ENCODE results near the gene LDLR.
"Not testable (repeated sequence)": the region's sequence is repeated elsewhere in the genome, so short reads cannot be mapped to it uniquely, and the experiment has no call there.

The LDLR gene

DNA sequence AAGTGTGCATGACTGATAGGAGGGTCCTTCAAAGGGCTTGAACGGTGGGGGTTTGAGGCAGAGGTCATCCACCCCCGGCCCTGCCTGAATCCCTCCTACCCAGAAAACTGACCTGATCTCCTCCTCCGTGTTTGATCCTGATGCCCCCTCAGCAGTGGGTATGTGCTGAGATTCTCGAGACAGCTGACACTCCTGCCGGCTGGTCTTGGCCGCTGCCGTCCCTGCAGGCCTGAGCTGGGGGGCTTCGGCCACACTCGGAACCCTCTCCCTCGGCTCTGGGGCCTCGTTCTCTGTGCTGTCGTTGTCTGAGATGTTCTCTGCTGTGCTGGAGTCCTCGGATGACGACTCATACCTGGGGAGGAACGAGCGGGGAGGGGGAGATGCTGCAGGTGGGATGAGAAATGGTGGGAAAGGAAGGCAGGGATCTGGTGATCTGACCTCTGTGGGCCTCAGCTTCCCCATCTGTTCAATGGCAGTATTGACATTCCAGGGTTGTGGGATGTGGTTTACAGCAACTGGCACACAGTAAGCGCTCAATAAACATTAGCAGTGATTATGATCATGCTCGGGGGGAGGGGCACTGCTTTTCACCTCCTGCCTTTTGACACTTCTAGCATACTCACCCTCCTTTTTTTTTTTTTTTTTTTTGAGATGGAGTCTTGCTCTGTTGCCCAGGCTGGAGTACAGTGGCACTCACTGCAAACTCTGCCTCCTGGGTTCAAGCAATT lies 87.4 kb downstream of the LDLR start:
- no peak for DNase-seq

DNA sequence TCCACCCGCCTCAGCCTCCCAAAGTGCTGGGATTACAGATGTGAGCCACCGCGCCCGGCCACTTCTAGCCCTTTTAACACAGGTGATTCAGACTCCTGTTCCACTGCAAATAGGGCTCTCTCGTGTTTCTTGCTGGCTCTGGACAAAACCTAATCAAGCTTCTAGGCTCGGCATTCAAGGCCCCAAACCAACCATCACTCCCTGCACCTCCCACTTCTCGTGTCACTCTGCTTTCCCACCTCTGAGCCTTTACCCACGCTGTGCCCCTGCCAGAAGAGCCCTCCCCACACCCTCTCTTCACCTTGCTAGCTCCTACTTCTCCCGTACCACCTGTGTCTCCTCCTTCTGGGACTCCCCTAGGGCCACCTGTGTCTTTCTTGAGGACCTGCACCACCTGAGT lies 88.3 kb downstream of the LDLR start:
- no peak for DNase-seq

DNA sequence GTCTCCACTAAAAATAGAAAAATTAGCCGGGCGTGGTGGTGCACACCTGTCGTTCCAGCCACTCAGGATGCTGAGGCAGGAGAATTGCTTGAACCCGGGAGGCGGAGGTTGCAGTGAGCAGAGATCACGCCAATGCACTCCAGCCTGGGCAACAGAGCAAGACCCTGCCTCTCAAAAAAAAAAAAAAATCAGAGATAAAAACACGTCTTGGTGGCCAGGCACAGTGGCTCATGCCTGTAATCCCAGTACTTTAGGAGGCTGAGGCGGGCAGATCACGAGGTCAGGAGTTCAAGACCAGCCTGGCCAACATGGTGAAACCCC lies 89.8 kb downstream of the LDLR start:
- not testable (repeated sequence) for DNase-seq

DNA sequence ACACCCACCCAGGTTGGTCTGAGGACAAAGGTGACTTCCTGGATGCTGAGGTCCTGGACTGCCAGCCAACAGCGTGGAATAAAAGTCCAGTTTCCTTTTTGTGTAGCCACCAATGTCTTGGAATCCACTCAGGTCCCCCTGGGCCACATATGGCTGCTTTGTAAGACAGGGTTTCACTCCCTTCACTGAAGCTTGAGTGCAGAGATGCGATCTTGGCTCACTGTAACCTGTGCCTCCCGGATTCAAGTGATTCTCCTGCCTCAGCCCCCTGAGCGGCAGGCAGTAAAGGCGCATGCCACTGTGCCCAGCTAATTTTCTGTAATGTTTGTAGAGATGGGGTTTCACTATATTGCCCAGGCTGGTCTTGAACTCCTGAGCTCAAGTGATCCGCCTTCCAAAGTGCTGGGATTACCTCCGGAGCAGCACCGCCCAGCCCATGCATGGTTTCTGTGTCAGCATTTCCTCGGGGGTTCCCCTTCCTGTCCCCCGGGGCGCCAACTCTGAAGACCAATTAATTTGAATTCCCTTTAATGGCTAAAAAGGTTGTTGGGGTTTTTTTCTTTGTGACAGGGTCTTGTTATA lies 90.5 kb downstream of the LDLR start:
- no peak for DNase-seq

DNA sequence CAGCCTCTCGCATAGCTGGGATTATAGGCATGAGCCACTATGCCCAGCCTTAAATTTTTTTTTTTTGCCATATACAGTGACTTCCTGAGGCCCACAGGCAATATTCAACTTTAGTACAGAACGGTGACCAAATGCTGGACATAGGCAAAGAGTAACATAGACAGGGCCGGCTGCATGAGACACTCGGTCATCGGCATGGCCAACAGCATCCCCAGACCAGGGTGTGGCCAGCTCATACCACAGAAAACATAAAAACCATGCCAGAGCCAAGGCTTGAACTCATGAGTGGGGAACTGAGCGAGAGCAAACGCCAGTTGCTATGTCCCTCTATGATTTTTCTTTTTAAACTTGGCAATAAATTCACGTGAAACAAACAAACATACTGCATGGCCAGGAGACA lies 91.1 kb downstream of the LDLR start:
- DNase-seq, result no peak

DNA sequence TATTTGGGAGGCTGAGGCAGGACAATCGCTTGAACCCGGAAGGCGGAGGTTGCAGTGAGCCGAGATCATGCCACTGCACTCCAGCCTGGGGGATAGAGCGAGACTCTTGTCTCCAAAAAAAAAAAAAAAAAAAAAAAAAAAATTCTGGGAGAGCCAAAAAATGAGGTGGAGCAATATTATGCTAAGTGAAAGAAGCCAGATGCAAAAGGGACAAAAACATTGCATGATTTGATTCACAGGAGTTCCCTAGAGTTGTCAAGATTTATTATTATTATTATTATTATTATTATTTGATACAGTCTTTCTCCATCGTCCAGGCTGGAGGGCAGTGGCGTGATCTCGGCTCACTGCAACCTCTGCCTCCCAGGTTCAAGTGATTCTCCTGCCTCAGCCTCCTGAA lies 91.7 kb downstream of the LDLR start:
- DNase-seq, result not testable (repeated sequence)

DNA sequence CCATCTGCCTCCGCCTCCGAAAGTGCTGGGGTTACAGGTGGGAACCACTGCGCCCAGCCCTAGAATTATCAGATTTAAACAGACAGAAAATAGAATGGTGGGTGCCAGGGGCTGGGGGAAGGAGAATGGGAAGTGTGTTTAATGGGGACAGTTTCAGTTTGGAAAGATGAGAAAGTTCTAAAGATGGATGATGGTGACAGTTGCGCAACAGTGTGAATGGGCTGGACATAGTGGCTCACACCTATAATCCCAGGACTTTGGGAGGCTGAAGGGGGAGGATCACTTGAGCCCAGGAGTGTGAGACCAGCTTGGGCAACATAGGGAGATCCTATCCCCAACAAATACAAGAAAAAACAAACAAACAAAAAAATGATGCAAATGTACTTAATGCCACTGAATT lies 92.2 kb downstream of the LDLR start:
- DNase-seq, result no peak
